ENCODE results near the gene TUBA1C.
"Not testable (repeated sequence)": the region's sequence is repeated elsewhere in the genome, so short reads cannot be mapped to it uniquely, and the experiment has no call there.

Gene TUBA1C

DNA sequence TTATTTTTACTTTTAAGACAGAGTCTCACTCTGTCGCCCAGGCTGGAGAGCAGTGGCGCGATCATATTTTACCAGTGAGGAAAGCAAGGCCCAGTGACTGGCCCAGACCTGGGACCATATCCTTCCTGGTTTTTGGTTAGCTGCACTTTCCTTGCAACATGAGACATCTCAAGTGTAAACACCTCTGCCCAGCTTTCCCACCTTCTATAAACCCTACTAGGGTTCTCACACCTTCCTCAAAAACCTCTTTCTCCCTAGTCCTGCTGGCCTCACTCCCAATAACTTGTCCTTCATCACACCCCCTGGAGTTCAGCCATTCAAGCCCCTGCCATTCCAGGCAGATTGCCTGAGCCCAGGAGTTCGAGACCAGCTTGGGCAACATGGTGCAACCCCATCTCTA is 19.8 kb downstream of the TUBA1C start:
- DNase-seq, result no peak

- no peak for DNase-seq
Observed at GRCh38 chr12:49287876-49288275, 23.0 kb downstream of the TUBA1C start.

- no peak for DNase-seq
Observed at GRCh38 chr12:49288412-49288853, 23.6 kb downstream of the TUBA1C start.

GRCh38 chr12:49288922-49289555 is 24.2 kb downstream of the TUBA1C start:
- no peak for DNase-seq

GRCh38 chr12:49292729-49293055 is 27.8 kb downstream of the TUBA1C start:
- DNase-seq, result peak; percentile 84

- DNase-seq, result peak; percentile 92
Observed at GRCh38 chr12:49293056-49293956, 28.4 kb downstream of the TUBA1C start.

DNA sequence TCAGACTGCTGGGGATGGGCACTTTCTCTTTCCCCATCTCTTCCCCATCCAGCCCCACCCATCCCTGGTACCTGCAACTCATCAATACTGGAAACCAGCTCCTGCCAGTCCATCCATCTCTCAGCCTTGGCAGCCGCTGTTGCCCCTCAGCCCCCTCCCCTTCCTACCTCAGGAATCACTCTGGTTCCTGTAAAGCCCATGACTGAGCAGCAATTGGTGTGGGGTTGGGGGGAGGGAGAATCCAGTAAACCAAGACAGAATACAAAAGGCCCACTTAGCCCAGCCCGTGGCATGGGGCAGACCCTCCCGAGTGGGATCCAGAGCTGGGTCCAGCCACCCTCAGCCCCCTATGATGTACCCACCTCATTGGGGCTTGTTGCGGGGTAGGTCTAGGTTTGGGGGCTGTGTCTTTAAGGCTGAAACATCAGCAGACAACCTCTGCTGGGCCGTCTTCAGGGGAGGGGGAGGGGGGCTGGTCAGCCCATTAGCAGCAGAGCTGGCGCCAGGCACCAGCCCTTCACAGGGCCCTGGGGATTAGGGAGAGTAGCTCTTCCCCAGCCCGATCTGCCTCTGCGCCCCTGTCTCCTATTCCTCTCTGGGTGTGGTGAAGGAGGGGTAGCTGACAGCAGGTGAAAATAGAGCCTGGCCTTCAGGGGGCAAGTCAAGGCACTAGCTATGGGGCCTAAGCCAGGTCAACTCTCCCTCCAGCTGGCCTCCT is 29.4 kb downstream of the TUBA1C start:
- DNase-seq, result peak; percentile 80

DNA sequence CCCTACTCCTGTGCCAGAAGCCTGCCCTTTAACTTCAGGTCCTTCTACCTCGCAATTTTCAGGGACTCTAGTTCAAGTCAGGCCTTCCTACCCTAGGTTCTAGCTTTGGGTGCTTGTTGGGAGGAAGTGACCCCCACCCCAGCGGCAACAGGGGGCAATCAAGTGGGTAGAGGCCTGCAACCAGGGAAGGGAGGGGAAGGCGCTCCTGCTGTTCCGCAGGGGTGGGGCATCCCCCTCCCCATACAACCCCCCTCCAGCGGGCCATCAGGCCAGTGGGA is 29.9 kb downstream of the TUBA1C start:
- peak; percentile 80 for DNase-seq

GRCh38 chr12:49295082-49295936 is 30.4 kb downstream of the TUBA1C start, which contains the start of gene PRPH:
Gene PRPH, plus strand, starts transcription at chr12:49295147. Its CDS starts 54 bp downstream, at chr12:49295201.
- DNase-seq, result peak; percentile 58

DNA sequence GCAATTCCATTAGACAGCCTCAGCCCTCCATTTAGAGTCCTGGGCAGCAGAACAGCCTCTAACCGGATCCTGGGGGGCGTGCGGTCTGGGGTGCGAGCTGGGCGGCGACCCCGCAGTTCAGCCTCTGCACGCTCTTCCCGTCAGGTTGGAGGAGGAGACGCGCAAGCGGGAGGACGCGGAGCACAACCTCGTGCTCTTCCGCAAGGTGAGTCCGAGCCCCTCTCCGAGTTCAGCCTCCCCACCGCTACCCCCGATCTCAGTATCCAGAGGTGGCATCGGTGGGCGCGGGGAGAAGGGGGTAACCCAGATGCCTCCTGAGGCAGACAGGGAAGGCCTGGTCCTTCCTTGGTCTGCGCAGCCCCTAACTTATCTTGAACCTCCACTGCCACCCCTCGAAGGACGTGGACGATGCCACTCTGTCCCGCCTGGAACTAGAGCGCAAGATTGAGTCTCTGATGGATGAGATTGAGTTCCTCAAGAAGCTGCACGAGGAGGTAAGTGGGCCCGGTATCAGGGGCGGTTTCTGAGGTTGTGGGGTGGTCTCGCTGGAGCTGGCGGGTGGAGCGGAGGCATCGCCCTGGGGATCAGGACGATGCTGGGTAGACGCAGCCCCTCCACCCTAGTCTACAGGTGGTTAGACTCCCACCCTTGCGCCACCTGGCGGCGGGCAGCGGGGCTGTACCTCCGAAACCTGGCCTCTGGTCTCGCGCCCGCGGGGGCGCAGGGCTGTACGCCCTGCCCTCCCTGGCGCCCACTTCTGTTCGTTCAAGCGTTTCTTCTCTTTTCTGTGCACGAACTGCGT is 31.4 kb downstream of the TUBA1C start:
- DNase-seq, result no peak

DNA sequence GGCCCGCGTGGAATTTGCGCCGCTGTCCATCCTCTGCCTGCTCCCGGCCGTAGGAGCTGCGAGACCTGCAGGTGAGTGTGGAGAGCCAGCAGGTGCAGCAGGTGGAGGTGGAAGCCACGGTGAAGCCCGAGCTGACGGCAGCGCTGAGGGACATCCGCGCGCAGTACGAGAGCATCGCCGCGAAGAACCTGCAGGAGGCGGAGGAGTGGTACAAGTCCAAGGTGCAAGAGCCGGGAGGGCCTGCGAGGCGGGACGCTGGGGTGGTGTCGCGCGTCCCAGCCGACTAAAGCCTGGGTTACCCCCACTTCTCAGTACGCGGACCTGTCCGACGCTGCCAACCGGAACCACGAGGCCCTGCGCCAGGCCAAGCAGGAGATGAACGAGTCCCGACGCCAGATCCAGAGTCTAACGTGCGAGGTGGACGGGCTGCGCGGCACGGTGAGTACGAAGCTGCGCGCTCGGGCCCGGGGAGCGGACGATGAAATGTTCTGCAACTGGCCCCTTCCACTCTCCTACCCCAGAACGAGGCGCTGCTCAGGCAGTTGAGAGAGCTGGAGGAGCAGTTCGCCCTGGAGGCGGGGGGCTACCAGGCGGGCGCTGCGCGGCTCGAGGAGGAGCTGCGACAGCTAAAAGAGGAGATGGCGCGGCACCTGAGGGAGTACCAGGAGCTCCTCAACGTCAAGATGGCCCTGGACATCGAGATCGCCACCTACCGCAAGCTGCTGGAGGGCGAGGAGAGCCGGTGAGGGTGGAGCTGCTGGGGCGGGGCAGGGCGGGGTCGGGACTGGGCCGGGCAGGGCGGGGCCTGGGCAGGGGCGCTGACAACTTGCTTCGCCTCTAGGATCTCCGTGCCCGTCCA is 32.2 kb downstream of the TUBA1C start:
- DNase-seq, result no peak

GRCh38 chr12:49297695-49298060 is 32.8 kb downstream of the TUBA1C start:
- DNase-seq, result no peak

DNA sequence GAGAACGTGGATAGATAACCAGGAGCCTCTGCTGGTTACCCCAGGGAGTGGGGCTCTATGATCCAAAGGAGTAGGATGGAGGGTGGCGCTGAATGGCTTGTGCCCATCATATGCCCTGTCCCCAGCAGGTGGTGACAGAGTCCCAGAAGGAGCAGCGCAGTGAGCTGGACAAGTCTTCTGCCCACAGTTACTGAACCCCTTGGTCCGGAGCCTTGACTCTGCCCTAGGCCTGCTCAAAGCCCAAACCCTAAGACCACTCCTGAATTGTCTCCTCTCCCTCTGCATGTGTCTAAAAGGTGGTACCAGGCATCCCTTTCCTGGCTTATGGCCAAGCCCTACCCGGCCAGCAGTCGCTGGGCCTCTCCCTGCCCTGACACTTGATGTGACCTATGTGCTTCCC is 33.3 kb downstream of the TUBA1C start:
- no peak for DNase-seq

GRCh38 chr12:49301760-49302159 is 36.9 kb downstream of the TUBA1C start:
- DNase-seq, result no peak

DNA sequence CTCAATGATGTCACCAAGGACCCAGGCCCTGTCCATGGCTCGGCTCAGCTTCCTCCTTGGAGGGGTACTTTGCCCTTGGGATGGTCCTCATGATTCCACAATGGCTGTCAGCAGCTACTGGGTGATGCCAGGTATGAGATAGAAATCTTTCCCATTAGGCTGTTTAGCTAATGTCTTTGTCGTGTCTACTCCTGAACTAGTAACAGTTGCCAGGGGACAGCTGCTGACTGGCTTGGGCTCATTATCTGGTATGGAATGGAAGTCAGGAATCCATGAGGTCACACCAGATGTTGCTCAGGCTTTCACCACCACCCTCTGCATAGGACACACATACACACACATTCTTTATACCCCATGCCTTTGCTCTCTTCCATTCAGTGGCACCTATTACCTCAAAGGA is 39.3 kb downstream of the TUBA1C start:
- no peak for DNase-seq

- no peak for DNase-seq
Observed at GRCh38 chr12:49305762-49306510, 41.1 kb downstream of the TUBA1C start.

- no peak for DNase-seq
Observed at GRCh38 chr12:49309386-49309785, 44.5 kb downstream of the TUBA1C start.

GRCh38 chr12:49310451-49311000 is 45.6 kb downstream of the TUBA1C start:
- DNase-seq, result not testable (repeated sequence)

- DNase-seq, result no peak
Observed at GRCh38 chr12:49314811-49315210, 49.9 kb downstream of the TUBA1C start.

- DNase-seq, result not testable (repeated sequence)
Observed at GRCh38 chr12:49317118-49317517, 52.2 kb downstream of the TUBA1C start.

Measured in DMS79 (cell line).